Naive thymus-derived CD8-positive, alpha-beta T cell (primary cell): ENCODE data around the gene ZEB1. TPM values are rescaled to one million over a fixed set of nuclear protein-coding genes. Genes with fewer than 3 reads are reported as not detected.
"Not testable (repeated sequence)": the region's sequence is repeated elsewhere in the genome, so short reads cannot be mapped to it uniquely, and the experiment has no call there.

ENCODE experiments used
- ATAC-seq, 2 donors: fragments of 150-1000 bp; cut with Tn5 transposase in 1 of 2; sonication (Bioruptor Pico), chemical (Tn5 transposase) in 1 of 2; 1 replicate in 1 of 2; 2 replicates in 1 of 2; pipeline ENCODE4 v1.10.0; 2021; ENCODE audit warnings: mild to moderate bottlenecking in 2 of 2, moderate library complexity in 2 of 2
- POLR2A ChIA-PET: fragments of 350-600 bp; sonication (Branson Sonifier 250); formaldehyde crosslinking; loops from one replicate; lab custom pipeline; 2021; ENCODE audit warnings: antibody characterized with exemption; lab: Charles Lee
- DNase-seq, 10 donors: peaks; one replicate each; pipeline versions ENCODE4 v3.0.0 to v3.0.0-alpha.2; 2020 to 2022
- H3K27ac Mint-ChIP-seq, 10 donors: one replicate each; pipeline ENCODE4 v1.8.0; 2020 to 2022; ENCODE audit warnings: mild to moderate bottlenecking in 10 of 10, mixed read lengths in 10 of 10, moderate library complexity in 4 of 10, inconsistent platforms in 1 of 10
- H3K27me3 Mint-ChIP-seq, 5 donors: one replicate each; pipeline ENCODE4 v1.8.0; 2021 to 2022; ENCODE audit warnings: mixed read lengths in 5 of 5
- H3K36me3 Mint-ChIP-seq, 3 donors: one replicate each; pipeline ENCODE4 v1.8.0; 2020 to 2022; ENCODE audit warnings: mixed read lengths in 3 of 3, mild to moderate bottlenecking in 2 of 3, inconsistent platforms in 1 of 3
- H3K4me1 Mint-ChIP-seq, 4 donors: one replicate each; pipeline ENCODE4 v1.8.0; 2021 to 2022; ENCODE audit warnings: mixed read lengths in 4 of 4
- H3K4me3 Mint-ChIP-seq, 10 donors: one replicate each; pipeline ENCODE4 v1.8.0; 2020 to 2022; ENCODE audit warnings: mild to moderate bottlenecking in 10 of 10, mixed read lengths in 10 of 10, moderate library complexity in 6 of 10, inconsistent platforms in 1 of 10
- H3K9me3 Mint-ChIP-seq, 9 donors: one replicate each; pipeline ENCODE4 v1.8.0; 2020 to 2022; ENCODE audit warnings: mixed read lengths in 9 of 9, mild to moderate bottlenecking in 3 of 9, inconsistent platforms in 1 of 9, moderate library complexity in 1 of 9
- polyA plus RNA-seq, 3 donors: library from polyadenylated mRNA; unstranded; fragments of 300-500 nt; fragmentation: Illumina TruSeq; gene quantifications; one replicate each; pipeline ENCODE4 v1.2.3, GENCODE V29; 2021
- total RNA-seq, 8 experiments: library from RNA in 2 of 8; stranded (reverse) in 2 of 8; gene quantifications; one replicate each; pipeline ENCODE4 v1.2.3 and lab custom pipeline; 2021 to 2026

ZEB1 gene
- total and polyA plus RNA-seq, 5 experiments from 2014 or later, result 25.2 to 72.4 (median 35.6) TPM

- Mint-ChIP-seq H3K4me1 (peaks cover 24 to 69% (median 62%) of the 10 kb centered on the region in 4 donors), H3K27me3 (no peaks in the 10 kb centered on the region), H3K4me3 (peak overlapping the region in 1 of 10 donors; percentile 33), H3K9me3 (no peaks in the 10 kb centered on the region), H3K27ac (peak overlapping the region in 2 of 10 donors; percentile 37 to 39), H3K36me3 (no peaks in the 10 kb centered on the region)
- POLR2A ChIA-PET, result interaction anchor here (0.5 kb wide), 1 partner anchor 30 kb away, joined by 3 read pairs; no protein-coding TSS in a partner anchor
- peak; percentile 73 to 86 for ATAC-seq
- no peak for DNase-seq
Measured at GRCh38 chr10:31353574-31353973, 34.6 kb downstream of the ZEB1 start.

GRCh38 chr10:31358688-31359330 lies 39.8 kb downstream of the ZEB1 start:
- Mint-ChIP-seq H3K27ac (peak overlapping the region in 3 of 10 donors; percentile 27 to 76 (median 63)), H3K4me3 (no peak overlapping the region), H3K9me3 (peaks cover 0 to 7% (median 0%) of the 10 kb centered on the region in 9 donors), H3K4me1 (peaks cover 17 to 57% (median 40%) of the 10 kb centered on the region in 4 donors), H3K36me3 (peaks cover 5 to 21% (median 17%) of the 10 kb centered on the region in 3 donors), H3K27me3 (no peaks in the 10 kb centered on the region)
- ATAC-seq, result no peak
- no peak for DNase-seq
- POLR2A ChIA-PET, result no interaction called here

- POLR2A ChIA-PET, result no interaction called here
- DNase-seq, result no peak
- H3K36me3 Mint-ChIP-seq, result peaks cover 6 to 21% (median 18%) of the 10 kb centered on the region in 3 donors
- peaks cover 0 to 7% (median 0%) of the 10 kb centered on the region in 9 donors for H3K9me3 Mint-ChIP-seq
- H3K4me1 Mint-ChIP-seq, result peaks cover 17 to 50% (median 36%) of the 10 kb centered on the region in 4 donors
- no peak overlapping the region for H3K4me3 Mint-ChIP-seq
- peak overlapping the region in 1 of 10 donors; percentile 76 for H3K27ac Mint-ChIP-seq
- ATAC-seq, result no peak
- H3K27me3 Mint-ChIP-seq, result no peaks in the 10 kb centered on the region
Measured at GRCh38 chr10:31359979-31360378, 41.0 kb downstream of the ZEB1 start.

GRCh38 chr10:31361475-31361874 lies 42.5 kb downstream of the ZEB1 start:
- H3K4me1 Mint-ChIP-seq, result peaks cover 12 to 46% (median 32%) of the 10 kb centered on the region in 4 donors
- H3K27ac Mint-ChIP-seq, result peak overlapping the region in 1 of 10 donors; percentile 67
- DNase-seq, H3K4me3 Mint-ChIP-seq, H3K27me3 Mint-ChIP-seq, H3K9me3 Mint-ChIP-seq, ATAC-seq, POLR2A ChIA-PET: not testable (repeated sequence)
- peaks cover 6 to 23% (median 18%) of the 10 kb centered on the region in 3 donors for H3K36me3 Mint-ChIP-seq

GRCh38 chr10:31362023-31362641 lies 43.1 kb downstream of the ZEB1 start:
- peaks cover 6 to 23% (median 18%) of the 10 kb centered on the region in 3 donors for H3K36me3 Mint-ChIP-seq
- H3K4me3 Mint-ChIP-seq, result peak overlapping the region in 1 of 10 donors; percentile 34
- H3K27ac Mint-ChIP-seq, result no peak overlapping the region
- DNase-seq (no peak), ATAC-seq (no peak)
- POLR2A ChIA-PET, result no interaction called here
- peaks cover 13 to 46% (median 32%) of the 10 kb centered on the region in 4 donors for H3K4me1 Mint-ChIP-seq
- no peaks in the 10 kb centered on the region for H3K27me3 Mint-ChIP-seq
- peaks cover 0 to 7% (median 0%) of the 10 kb centered on the region in 9 donors for H3K9me3 Mint-ChIP-seq

GRCh38 chr10:31363696-31364095 lies 44.7 kb downstream of the ZEB1 start:
- Mint-ChIP-seq H3K4me3 (peak overlapping the region in 2 of 10 donors; percentile 36 to 59), H3K36me3 (peaks cover 6 to 26% (median 21%) of the 10 kb centered on the region in 3 donors)

GRCh38 chr10:31364238-31364637 lies 45.2 kb downstream of the ZEB1 start:
- POLR2A ChIA-PET, H3K4me3 Mint-ChIP-seq, H3K9me3 Mint-ChIP-seq, DNase-seq, ATAC-seq, H3K27me3 Mint-ChIP-seq: not testable (repeated sequence)
- Mint-ChIP-seq H3K36me3 (peaks cover 6 to 26% (median 21%) of the 10 kb centered on the region in 3 donors), H3K4me1 (peaks cover 14 to 36% (median 26%) of the 10 kb centered on the region in 4 donors), H3K27ac (peak overlapping the region in 1 of 10 donors; percentile 90)

More at GRCh38 chr10:31363696-31364095, 44.7 kb downstream of the ZEB1 start:
- DNase-seq, POLR2A ChIA-PET, ATAC-seq, H3K9me3 Mint-ChIP-seq, H3K27me3 Mint-ChIP-seq: not testable (repeated sequence)
- peaks cover 14 to 38% (median 28%) of the 10 kb centered on the region in 4 donors for H3K4me1 Mint-ChIP-seq
- H3K27ac Mint-ChIP-seq, result peak overlapping the region in 3 of 10 donors; percentile 31 to 90 (median 52)

GRCh38 chr10:31366703-31367102 lies 47.7 kb downstream of the ZEB1 start:
- Mint-ChIP-seq H3K4me1 (peaks cover 24 to 53% (median 47%) of the 10 kb centered on the region in 4 donors), H3K4me3 (no peak overlapping the region), H3K36me3 (peaks cover 6 to 20% (median 15%) of the 10 kb centered on the region in 3 donors), H3K9me3 (peaks cover 0 to 7% (median 0%) of the 10 kb centered on the region in 9 donors), H3K27ac (peak overlapping the region in 2 of 10 donors; percentile 11 to 19), H3K27me3 (no peaks in the 10 kb centered on the region)
- POLR2A ChIA-PET, result no interaction called here
- DNase-seq, result no peak
- no peak for ATAC-seq

- POLR2A ChIA-PET, result no interaction called here
- Mint-ChIP-seq H3K4me1 (peaks cover 24 to 59% (median 53%) of the 10 kb centered on the region in 4 donors), H3K27me3 (no peaks in the 10 kb centered on the region), H3K4me3 (no peak overlapping the region), H3K27ac (no peak overlapping the region), H3K9me3 (peaks cover 0 to 5% (median 0%) of the 10 kb centered on the region in 9 donors), H3K36me3 (peaks cover 2 to 5% (median 4%) of the 10 kb centered on the region in 3 donors)
- DNase-seq, result no peak
- ATAC-seq, result no peak
Measured at GRCh38 chr10:31368724-31369123, 49.7 kb downstream of the ZEB1 start.

- Mint-ChIP-seq H3K4me1 (peaks cover 18 to 61% (median 45%) of the 10 kb centered on the region in 4 donors), H3K27me3 (no peaks in the 10 kb centered on the region), H3K4me3 (peak overlapping the region in 1 of 10 donors; percentile 10), H3K27ac (no peak overlapping the region), H3K9me3 (peaks cover 0 to 5% (median 0%) of the 10 kb centered on the region in 9 donors), H3K36me3 (peaks cover 0 to 2% (median 2%) of the 10 kb centered on the region in 3 donors)
- POLR2A ChIA-PET, result no interaction called here
- DNase-seq (no peak), ATAC-seq (no peak)
Measured at GRCh38 chr10:31372439-31372838, 53.4 kb downstream of the ZEB1 start.

GRCh38 chr10:31374146-31374696 lies 55.2 kb downstream of the ZEB1 start:
- H3K36me3 Mint-ChIP-seq, result no peaks in the 10 kb centered on the region
- H3K4me1 Mint-ChIP-seq, result peaks cover 16 to 59% (median 46%) of the 10 kb centered on the region in 4 donors
- ATAC-seq (no peak), DNase-seq (no peak)
- peaks cover 0 to 3% (median 0%) of the 10 kb centered on the region in 9 donors for H3K9me3 Mint-ChIP-seq
- POLR2A ChIA-PET, result no interaction called here
- no peaks in the 10 kb centered on the region for H3K27me3 Mint-ChIP-seq
- H3K27ac Mint-ChIP-seq, result no peak overlapping the region
- H3K4me3 Mint-ChIP-seq, result no peak overlapping the region

GRCh38 chr10:31381171-31381570 lies 62.2 kb downstream of the ZEB1 start:
- ATAC-seq, result no peak
- H3K27me3 Mint-ChIP-seq, result no peaks in the 10 kb centered on the region
- no peaks in the 10 kb centered on the region for H3K9me3 Mint-ChIP-seq
- no peak overlapping the region for H3K4me3 Mint-ChIP-seq
- no peak for DNase-seq
- no peak overlapping the region for H3K27ac Mint-ChIP-seq
- peaks cover 10 to 38% (median 36%) of the 10 kb centered on the region in 4 donors for H3K4me1 Mint-ChIP-seq
- POLR2A ChIA-PET, result no interaction called here
- no peaks in the 10 kb centered on the region for H3K36me3 Mint-ChIP-seq
